ENCODE measurements around the gene DAB2IP.

Gene DAB2IP

GRCh38 chr9:121676926-121677325, 25.5 kb downstream of the DAB2IP start:
- DNase-seq (ENCODE audit: low spot score): no peak
- TF ChIP-seq, protein P1, sequence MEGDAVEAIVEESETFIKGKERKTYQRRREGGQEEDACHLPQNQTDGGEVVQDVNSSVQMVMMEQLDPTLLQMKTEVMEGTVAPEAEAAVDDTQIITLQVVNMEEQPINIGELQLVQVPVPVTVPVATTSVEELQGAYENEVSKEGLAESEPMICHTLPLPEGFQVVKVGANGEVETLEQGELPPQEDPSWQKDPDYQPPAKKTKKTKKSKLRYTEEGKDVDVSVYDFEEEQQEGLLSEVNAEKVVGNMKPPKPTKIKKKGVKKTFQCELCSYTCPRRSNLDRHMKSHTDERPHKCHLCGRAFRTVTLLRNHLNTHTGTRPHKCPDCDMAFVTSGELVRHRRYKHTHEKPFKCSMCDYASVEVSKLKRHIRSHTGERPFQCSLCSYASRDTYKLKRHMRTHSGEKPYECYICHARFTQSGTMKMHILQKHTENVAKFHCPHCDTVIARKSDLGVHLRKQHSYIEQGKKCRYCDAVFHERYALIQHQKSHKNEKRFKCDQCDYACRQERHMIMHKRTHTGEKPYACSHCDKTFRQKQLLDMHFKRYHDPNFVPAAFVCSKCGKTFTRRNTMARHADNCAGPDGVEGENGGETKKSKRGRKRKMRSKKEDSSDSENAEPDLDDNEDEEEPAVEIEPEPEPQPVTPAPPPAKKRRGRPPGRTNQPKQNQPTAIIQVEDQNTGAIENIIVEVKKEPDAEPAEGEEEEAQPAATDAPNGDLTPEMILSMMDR (IDR thresholded peaks at IDR 0.05): no peak
- Histone ChIP-seq H3K27ac (no peak overlapping the region), H3K4me3 (no peak overlapping the region)

- H3K27ac ChIP-seq: no peak overlapping the region
- no peak for DNase-seq (ENCODE audit: low spot score)
- no peak overlapping the region for H3K4me3 ChIP-seq
- TF ChIP-seq, protein P1 (IDR thresholded peaks at IDR 0.05): no peak
These were observed 27.1 kb downstream of the DAB2IP start for GRCh38 chr9:121678501-121679022.

- TF ChIP-seq, protein P1 (IDR thresholded peaks at IDR 0.05): no peak
- H3K27ac ChIP-seq: no peak overlapping the region
- H3K4me3 ChIP-seq: no peak overlapping the region
- DNase-seq (ENCODE audit: low spot score): no peak
These were observed 28.6 kb downstream of the DAB2IP start for GRCh38 chr9:121679901-121680635.

GRCh38 chr9:121681404-121681803, 30.0 kb downstream of the DAB2IP start:
- TF ChIP-seq, protein P1 (IDR thresholded peaks at IDR 0.05): no peak
- no peak for DNase-seq (ENCODE audit: low spot score)
- no peak overlapping the region for H3K4me3 ChIP-seq
- no peak overlapping the region for H3K27ac ChIP-seq

- Histone ChIP-seq H3K4me3 (no peak overlapping the region), H3K27ac (no peak overlapping the region)
- DNase-seq (ENCODE audit: low spot score): no peak
- TF ChIP-seq, protein P1 (IDR thresholded peaks at IDR 0.05): no peak
These were observed 30.8 kb downstream of the DAB2IP start for GRCh38 chr9:121682201-121682600.

DNA sequence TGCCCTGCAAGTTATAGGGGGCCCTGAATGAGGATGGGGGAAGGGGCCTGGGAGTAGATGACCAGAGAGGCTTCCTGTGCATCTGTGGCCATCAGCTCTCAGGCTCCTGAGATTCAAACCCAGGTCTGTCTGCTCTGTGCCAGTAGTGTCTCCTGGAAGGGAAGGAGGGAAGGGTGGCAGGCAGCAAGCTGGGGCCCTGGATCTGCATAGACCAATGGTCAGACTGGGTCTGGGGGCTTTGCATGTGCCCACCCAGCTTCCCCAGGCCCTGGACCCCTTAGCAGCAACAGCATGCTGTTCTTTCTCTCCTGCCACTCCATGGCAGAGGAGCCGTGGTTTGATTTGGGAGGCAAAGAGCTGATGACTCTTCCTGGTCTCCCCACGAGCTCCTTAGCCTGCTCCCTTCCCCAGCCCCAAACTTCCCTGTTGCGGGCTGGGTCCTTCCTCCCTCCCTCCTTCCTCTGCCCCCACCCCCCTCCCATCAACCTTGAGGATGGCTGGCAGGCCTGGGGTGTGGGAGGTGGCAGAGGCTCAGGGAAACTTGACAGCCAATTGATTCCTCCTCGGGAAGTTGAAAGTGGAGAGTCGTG, 31.6 kb downstream of the DAB2IP start:
- TF ChIP-seq, protein P1 (IDR thresholded peaks at IDR 0.05): no peak
- H3K4me3 ChIP-seq: no peak overlapping the region
- H3K27ac ChIP-seq: no peak overlapping the region
- no peak for DNase-seq (ENCODE audit: low spot score)

- H3K4me3 ChIP-seq: no peak overlapping the region
- H3K27ac ChIP-seq: no peak overlapping the region
- TF ChIP-seq, protein P1 (IDR thresholded peaks at IDR 0.05): no peak
- no peak for DNase-seq (ENCODE audit: low spot score)
These were observed 32.2 kb downstream of the DAB2IP start for GRCh38 chr9:121683652-121684051.

Measured in coronary artery (tissue), 2 donors.